Sigmoid colon (tissue), 4 donors: Measurements from ENCODE around the gene BCAS3.
"Not testable (repeated sequence)": the region's sequence is repeated elsewhere in the genome, so short reads cannot be mapped to it uniquely, and the experiment has no call there.

Experiments
- EP300 ChIP-seq, 4 donors: sonication (generic); formaldehyde crosslinking; IDR thresholded peaks; one replicate each; pipeline ENCODE4 v1.6.1; 2017; ENCODE audit warnings: antibody characterized with exemption in 4 of 4
- POLR2AphosphoS5 ChIP-seq, 4 donors: sonication (generic); formaldehyde crosslinking; IDR thresholded peaks; one replicate each; pipeline ENCODE4 v1.6.1; 2017; ENCODE audit warnings: antibody characterized with exemption in 4 of 4
- TF ChIP-seq, protein P1 (sequence below), 4 experiments: fragments of 450-650 bp in 3 of 4; fragments of 200-600 bp in 1 of 4; IDR thresholded peaks; one replicate each; pipeline ENCODE4 v1.5.1; 2016 to 2019; ENCODE audit warnings: antibody characterized with exemption in 4 of 4, mild to moderate bottlenecking in 3 of 4, moderate library complexity in 2 of 4

DNA sequence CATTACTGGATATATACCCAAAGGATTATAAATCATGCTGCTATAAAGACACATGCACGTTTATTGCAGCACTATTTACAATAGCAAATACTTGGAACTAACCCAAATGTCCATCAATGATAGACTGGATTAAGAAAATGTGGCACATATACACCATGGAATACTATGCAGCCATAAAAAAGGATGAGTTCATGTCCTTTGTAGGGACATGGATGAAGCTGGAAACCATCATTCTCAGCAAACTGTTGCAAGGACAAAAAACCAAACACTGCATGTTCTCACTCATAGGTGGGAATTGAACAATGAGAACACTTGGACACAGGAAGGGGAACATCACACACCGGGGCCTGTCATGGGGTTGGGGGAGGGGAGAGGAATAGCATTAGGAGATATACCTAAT, 137.3 kb downstream of the BCAS3 start:
- TF ChIP-seq, protein P1, sequence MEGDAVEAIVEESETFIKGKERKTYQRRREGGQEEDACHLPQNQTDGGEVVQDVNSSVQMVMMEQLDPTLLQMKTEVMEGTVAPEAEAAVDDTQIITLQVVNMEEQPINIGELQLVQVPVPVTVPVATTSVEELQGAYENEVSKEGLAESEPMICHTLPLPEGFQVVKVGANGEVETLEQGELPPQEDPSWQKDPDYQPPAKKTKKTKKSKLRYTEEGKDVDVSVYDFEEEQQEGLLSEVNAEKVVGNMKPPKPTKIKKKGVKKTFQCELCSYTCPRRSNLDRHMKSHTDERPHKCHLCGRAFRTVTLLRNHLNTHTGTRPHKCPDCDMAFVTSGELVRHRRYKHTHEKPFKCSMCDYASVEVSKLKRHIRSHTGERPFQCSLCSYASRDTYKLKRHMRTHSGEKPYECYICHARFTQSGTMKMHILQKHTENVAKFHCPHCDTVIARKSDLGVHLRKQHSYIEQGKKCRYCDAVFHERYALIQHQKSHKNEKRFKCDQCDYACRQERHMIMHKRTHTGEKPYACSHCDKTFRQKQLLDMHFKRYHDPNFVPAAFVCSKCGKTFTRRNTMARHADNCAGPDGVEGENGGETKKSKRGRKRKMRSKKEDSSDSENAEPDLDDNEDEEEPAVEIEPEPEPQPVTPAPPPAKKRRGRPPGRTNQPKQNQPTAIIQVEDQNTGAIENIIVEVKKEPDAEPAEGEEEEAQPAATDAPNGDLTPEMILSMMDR (IDR thresholded peaks at IDR 0.05), result not testable (repeated sequence)
- TF ChIP-seq POLR2AphosphoS5, EP300 (IDR thresholded peaks at IDR 0.05): not testable (repeated sequence)
